IMR-90 (cell line): ENCODE measurements around the gene KCTD20. TPM values are rescaled to one million over a fixed set of nuclear protein-coding genes. Genes with fewer than 3 reads are reported as not detected.

Experiments
- ATAC-seq: fragments of 200-7000 bp; cut with Tn5 transposase; 2 replicates; pipeline ENCODE4 v1.9.1; 2020; ENCODE audit warnings: low read depth, mild to moderate bottlenecking, moderate library complexity
- BruUV-seq: library from RNA; stranded (reverse); fragments of 400-500 nt; replicated peaks from 2 replicates; lab custom pipeline; 2021; lab: Mats Ljungman, UMichigan
- CTCF ChIA-PET: fragments of 300-600 bp; formaldehyde crosslinking; extraction: SDS; loops from one replicate; lab custom pipeline; 2021; ENCODE audit warnings: antibody characterized with exemption; lab: Yijun Ruan, JAX
- POLR2A ChIA-PET: fragments of 300-600 bp; sonication (Branson Sonifier 250); formaldehyde crosslinking; loops from one replicate; lab custom pipeline; 2022; ENCODE audit warnings: antibody characterized with exemption; ENCODE audit not compliant: unreplicated experiment; lab: Charles Lee
- DNase-seq: peaks from one replicate; pipeline ENCODE4 v3.0.0; 2013
- H2AFZ ChIP-seq: replicated peaks from 2 replicates; pipeline ENCODE3; 2013; ENCODE audit warnings: low read length, mild to moderate bottlenecking; ENCODE audit not compliant: poor library complexity
- H2AK5ac ChIP-seq: 2 replicates; pipeline ENCODE4 v1.6.1; 2013; ENCODE audit warnings: low read depth, low read length, inconsistent platforms
- H2AK9ac ChIP-seq: replicated peaks from 2 replicates; pipeline ENCODE3; 2013; ENCODE audit warnings: mild to moderate bottlenecking, low read depth, low read length, moderate library complexity; ENCODE audit not compliant: poor library complexity
- H2BK120ac ChIP-seq: 2 replicates; pipeline ENCODE4 v1.6.1; 2013; ENCODE audit warnings: low read depth, low read length, inconsistent platforms
- H2BK15ac ChIP-seq: 3 replicates; pipeline ENCODE4 v1.6.1; 2013; ENCODE audit warnings: low read depth, low read length, inconsistent platforms
- H2BK20ac ChIP-seq: 2 replicates; pipeline ENCODE4 v1.6.1; 2013; ENCODE audit warnings: low read depth, mild to moderate bottlenecking, inconsistent platforms, low read length, moderate library complexity
- H2BK5ac ChIP-seq: 2 replicates; pipeline ENCODE4 v1.6.1; 2013; ENCODE audit warnings: mild to moderate bottlenecking, low read depth, low read length, inconsistent platforms; ENCODE audit not compliant: poor library complexity, severe bottlenecking
- H3K14ac ChIP-seq: replicated peaks from 2 replicates; pipeline ENCODE4 v1.6.1; 2013; ENCODE audit warnings: low read depth, low read length, inconsistent platforms
- H3K18ac ChIP-seq: 2 replicates; pipeline ENCODE4 v1.6.1; 2013; ENCODE audit warnings: low read depth, low read length, control low read depth
- H3K23ac ChIP-seq: 2 replicates; pipeline ENCODE4 v1.6.1; 2013; ENCODE audit warnings: low read depth, low read length, inconsistent platforms
- H3K27ac ChIP-seq: 2 replicates; pipeline ENCODE4 v1.5.1; 2013; ENCODE audit warnings: mild to moderate bottlenecking, control low read depth, low read length; ENCODE audit not compliant: insufficient read depth
- H3K27me3 ChIP-seq: 2 replicates; pipeline ENCODE4 v1.6.1; 2013; ENCODE audit warnings: low read length; ENCODE audit not compliant: control insufficient read depth, insufficient read depth
- H3K36me3 ChIP-seq: 2 replicates; pipeline ENCODE4 v1.6.1; 2013; ENCODE audit warnings: low read length, mixed read lengths; ENCODE audit not compliant: control insufficient read depth, insufficient read depth
- H3K4ac ChIP-seq: 2 replicates; pipeline ENCODE4 v1.6.1; 2013; ENCODE audit warnings: low read depth, low read length, inconsistent platforms
- H3K4me1 ChIP-seq: 2 replicates; pipeline ENCODE4 v1.6.1; 2013; ENCODE audit warnings: low read length, mixed read lengths; ENCODE audit not compliant: control insufficient read depth, insufficient read depth
- H3K4me2 ChIP-seq: 2 replicates; pipeline ENCODE4 v1.6.1; 2013; ENCODE audit warnings: low read depth, mild to moderate bottlenecking, control low read depth, low read length, moderate library complexity
- H3K4me3 ChIP-seq: 2 replicates; pipeline ENCODE4 v1.5.1; 2013; ENCODE audit warnings: low read depth, mild to moderate bottlenecking, control low read depth, low read length, moderate library complexity; ENCODE audit not compliant: insufficient read depth
- H3K56ac ChIP-seq: 2 replicates; pipeline ENCODE4 v1.6.1; 2013; ENCODE audit warnings: low read length, inconsistent platforms; ENCODE audit not compliant: insufficient read depth; ENCODE audit errors: extremely low read depth
- H3K79me1 ChIP-seq, 2 experiments: 2 replicates each; pipeline ENCODE4 v1.6.1; 2013; ENCODE audit warnings: low read length in 2 of 2, inconsistent platforms in 1 of 2, low read depth in 1 of 2
- H3K9ac ChIP-seq: 2 replicates; pipeline ENCODE4 v1.6.1; 2013; ENCODE audit warnings: low read depth, low read length, control low read depth
- H3K9me1 ChIP-seq: 2 replicates; pipeline ENCODE4 v1.6.1; 2013; ENCODE audit warnings: low read length, inconsistent platforms; ENCODE audit not compliant: insufficient read depth
- H3K9me3 ChIP-seq: 2 replicates; pipeline ENCODE4 v1.6.1; 2013; ENCODE audit warnings: low read length; ENCODE audit not compliant: control insufficient read depth, insufficient read depth
- H4K20me1 ChIP-seq: 2 replicates; pipeline ENCODE4 v1.6.1; 2013; ENCODE audit warnings: low read length, inconsistent platforms; ENCODE audit not compliant: insufficient read depth
- H4K5ac ChIP-seq: 2 replicates; pipeline ENCODE4 v1.6.1; 2013; ENCODE audit warnings: mild to moderate bottlenecking, low read depth, low read length, control low read depth
- H4K8ac ChIP-seq, 2 experiments: 2 replicates each; pipeline ENCODE4 v1.6.1; 2013; ENCODE audit warnings: low read depth in 2 of 2, low read length in 2 of 2, control low read depth in 1 of 2, inconsistent platforms in 1 of 2
- H4K91ac ChIP-seq: 2 replicates; pipeline ENCODE4 v1.6.1; 2013; ENCODE audit warnings: low read depth, low read length, inconsistent platforms; ENCODE audit not compliant: insufficient read depth
- BHLHE40 ChIP-seq: fragments of 150-350 bp; IDR thresholded peaks from 2 replicates; pipeline ENCODE4 v1.6.1; 2016; ENCODE audit warnings: mild to moderate bottlenecking, low read depth, low read length
- CEBPB ChIP-seq: IDR thresholded peaks from 2 replicates; pipeline ENCODE4 v1.6.1; 2012; ENCODE audit warnings: low read depth, low read length, improper control_type of control experiment
- FOS ChIP-seq: fragments of 150-350 bp; IDR thresholded peaks from 2 replicates; pipeline ENCODE4 v1.6.1; 2016; ENCODE audit warnings: low read depth, low read length
- MAFK ChIP-seq: IDR thresholded peaks from 2 replicates; pipeline ENCODE4 v1.6.1; 2012; ENCODE audit warnings: low read depth, low read length, improper control_type of control experiment
- POLR2A ChIP-seq: IDR thresholded peaks from 2 replicates; pipeline ENCODE4 v1.6.1; 2012; ENCODE audit warnings: mild to moderate bottlenecking, low read depth, low read length
- RCOR1 ChIP-seq: IDR thresholded peaks from 2 replicates; pipeline ENCODE4 v1.6.1; 2012; ENCODE audit warnings: mild to moderate bottlenecking, low read length, improper control_type of control experiment; ENCODE audit not compliant: insufficient replicate concordance
- RFX5 ChIP-seq: IDR thresholded peaks from 2 replicates; pipeline ENCODE4 v1.8.0; 2012; ENCODE audit warnings: low read depth, mild to moderate bottlenecking, low read length, moderate library complexity
- SMC3 ChIP-seq: fragments of 150-350 bp; IDR thresholded peaks from 2 replicates; pipeline ENCODE4 v1.6.1; 2016; ENCODE audit warnings: low read depth, mild to moderate bottlenecking, antibody characterized with exemption, low read length, moderate library complexity
- WGBS, 2 experiments: methylation state at CpG; one replicate each; pipeline versions ENCODE4 v1.1.5 to v1.1.7; 2013; ENCODE audit warnings: missing lambda C conversion rate in 2 of 2; ENCODE audit not compliant: insufficient read length in 1 of 2; ENCODE audit errors: extremely low coverage in 2 of 2; 5-methylcytosine and 5-hydroxymethylcytosine counted together
- dilution Hi-C: fragments of 300-500 bp; cut with HindIII; formaldehyde crosslinking; loops from one replicate; pipeline ENCODE4 v1.14.3; 2018; ENCODE audit warnings: low sequenced_read_pairs; ENCODE audit not compliant: unreplicated experiment
- in situ Hi-C: fragments of 300-500 bp; cut with MboI; formaldehyde crosslinking; loops from 3 replicates; pipeline ENCODE4 v1.14.3; 2019; ENCODE audit warnings: low sequenced_read_pairs, inconsistent platforms, mixed read lengths
- intact Hi-C: fragments of 100-400 bp; cut with micrococcal nuclease; formaldehyde crosslinking; loops from 2 replicates; pipeline ENCODE4 v1.10.0; 2022
- polyA plus RNA-seq, 3 experiments: library from polyadenylated mRNA; depleted of rRNA; stranded (reverse); fragments of >200 nt; gene quantifications; 2 replicates each; pipeline ENCODE4 v1.2.3, GENCODE V29; 2012; ENCODE audit warnings: low replicate concordance in 1 of 3
- total RNA-seq: library from RNA; depleted of rRNA; stranded (reverse); fragments of >200 nt; gene quantifications from 2 replicates; pipeline ENCODE4 v1.2.3, GENCODE V29; 2012
- TF ChIP-seq, protein P1 (sequence below): fragments of 150-350 bp; IDR thresholded peaks from 2 replicates; pipeline ENCODE4 v1.6.1; 2017; ENCODE audit warnings: mild to moderate bottlenecking, antibody characterized with exemption, low read length, low read depth
- TF ChIP-seq, protein P2 (sequence below): conservative IDR thresholded peaks from 2 replicates; pipeline ENCODE4 v1.5.1; 2012; ENCODE audit warnings: mild to moderate bottlenecking, low read depth, low read length, improper control_type of control experiment

The KCTD20 gene
- total and polyA plus RNA-seq, 2 of the 4 experiments (the other 2 are of a cell fraction), result 55.4 to 150 TPM

DNA sequence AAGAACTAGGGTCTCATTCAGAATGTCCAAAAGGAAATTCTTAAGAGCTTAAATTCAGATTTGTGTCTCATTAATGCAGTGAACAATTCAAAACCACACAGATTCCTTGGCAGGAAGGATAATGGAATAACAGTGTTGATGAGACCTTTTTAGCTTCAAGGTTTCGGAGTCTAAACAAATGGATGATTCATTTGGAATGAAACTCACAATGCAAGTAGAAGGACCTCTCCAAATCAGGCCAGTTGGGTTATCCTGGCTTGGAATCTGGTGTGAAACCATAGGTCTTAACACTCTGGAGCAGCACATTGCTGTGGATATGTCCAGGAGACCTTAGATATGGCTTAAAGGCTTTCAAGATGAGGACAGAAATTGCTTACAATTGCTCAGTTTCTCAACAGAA, 44.9 kb downstream of the KCTD20 start:
- dilution Hi-C loops (no loop called here), in situ Hi-C loops (no loop called here), intact Hi-C loops (loop anchor here (1.0 kb wide), 1 partner anchor 11 kb away; no protein-coding TSS in a partner anchor)
- DNase-seq (peak; percentile 14), ATAC-seq (peak; percentile 17; the same call in 1 of the 2 replicates)
- Histone ChIP-seq H4K8ac (no peak overlapping the region), H4K20me1 (peaks cover 19% of the 10 kb centered on the region; the same call in 1 of the 2 replicates), H3K36me3 (peaks cover 27% of the 10 kb centered on the region), H4K5ac (no peak overlapping the region), H3K56ac (no peak overlapping the region), H2BK5ac (no peak overlapping the region), H3K9me1 (peaks cover 15% of the 10 kb centered on the region), H2AFZ (no peak overlapping the region), H3K27me3 (no peaks in the 10 kb centered on the region), H3K4me3 (no peak overlapping the region), H3K14ac (no peak overlapping the region), H2AK5ac (no peak overlapping the region), H3K27ac (no peak overlapping the region), H3K23ac (no peak overlapping the region), H3K79me1 (peaks cover 5 to 57% of the 10 kb centered on the region in 2 experiments; a peak in 2 of 4 replicates), H3K4me2 (no peak overlapping the region; the same call in 1 of the 2 replicates), H3K4me1 (peaks cover 8% of the 10 kb centered on the region), H2BK20ac (no peak overlapping the region), H3K4ac (no peak overlapping the region), H3K9me3 (no peaks in the 10 kb centered on the region), H2BK15ac (no peak overlapping the region), H4K91ac (no peak overlapping the region), H2AK9ac (no peak overlapping the region), H2BK120ac (no peak overlapping the region), H3K18ac (no peak overlapping the region), H3K9ac (no peak overlapping the region)
- CTCF ChIA-PET, result interaction anchor here (1.1 kb wide), 1 partner anchor 15 kb away, joined by 3 read pairs; no protein-coding TSS in a partner anchor
- POLR2A ChIA-PET, result no interaction called here
- BruUV-seq, result no TSS peak
- WGBS, 2 experiments, result no CpG with 5 or more reads among the region's 1 CpG
- TF ChIP-seq, protein P1, sequence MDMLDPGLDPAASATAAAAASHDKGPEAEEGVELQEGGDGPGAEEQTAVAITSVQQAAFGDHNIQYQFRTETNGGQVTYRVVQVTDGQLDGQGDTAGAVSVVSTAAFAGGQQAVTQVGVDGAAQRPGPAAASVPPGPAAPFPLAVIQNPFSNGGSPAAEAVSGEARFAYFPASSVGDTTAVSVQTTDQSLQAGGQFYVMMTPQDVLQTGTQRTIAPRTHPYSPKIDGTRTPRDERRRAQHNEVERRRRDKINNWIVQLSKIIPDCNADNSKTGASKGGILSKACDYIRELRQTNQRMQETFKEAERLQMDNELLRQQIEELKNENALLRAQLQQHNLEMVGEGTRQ, result no peak
- TF ChIP-seq CEBPB (no peak), RFX5 (no peak), POLR2A (no peak), SMC3 (no peak), MAFK (no peak), BHLHE40 (no peak), RCOR1 (no peak), FOS (no peak)
- TF ChIP-seq, protein P2, sequence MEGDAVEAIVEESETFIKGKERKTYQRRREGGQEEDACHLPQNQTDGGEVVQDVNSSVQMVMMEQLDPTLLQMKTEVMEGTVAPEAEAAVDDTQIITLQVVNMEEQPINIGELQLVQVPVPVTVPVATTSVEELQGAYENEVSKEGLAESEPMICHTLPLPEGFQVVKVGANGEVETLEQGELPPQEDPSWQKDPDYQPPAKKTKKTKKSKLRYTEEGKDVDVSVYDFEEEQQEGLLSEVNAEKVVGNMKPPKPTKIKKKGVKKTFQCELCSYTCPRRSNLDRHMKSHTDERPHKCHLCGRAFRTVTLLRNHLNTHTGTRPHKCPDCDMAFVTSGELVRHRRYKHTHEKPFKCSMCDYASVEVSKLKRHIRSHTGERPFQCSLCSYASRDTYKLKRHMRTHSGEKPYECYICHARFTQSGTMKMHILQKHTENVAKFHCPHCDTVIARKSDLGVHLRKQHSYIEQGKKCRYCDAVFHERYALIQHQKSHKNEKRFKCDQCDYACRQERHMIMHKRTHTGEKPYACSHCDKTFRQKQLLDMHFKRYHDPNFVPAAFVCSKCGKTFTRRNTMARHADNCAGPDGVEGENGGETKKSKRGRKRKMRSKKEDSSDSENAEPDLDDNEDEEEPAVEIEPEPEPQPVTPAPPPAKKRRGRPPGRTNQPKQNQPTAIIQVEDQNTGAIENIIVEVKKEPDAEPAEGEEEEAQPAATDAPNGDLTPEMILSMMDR, result no peak
